ENCODE measurements around the gene TACR1.

Gene TACR1

GRCh38 chr2:75211266-75211770 lies 12.0 kb upstream of the TACR1 start:
- TF ChIP-seq CTCF (conservative IDR thresholded peaks at IDR 0.05; ENCODE audit: control insufficient read depth, insufficient read depth, low read depth, low read length): no peak
- no peak for DNase-seq (ENCODE audit: low read depth)
- no peak overlapping the region for H3K4me3 ChIP-seq (ENCODE audit: control insufficient read depth, low read depth, low read length)

GRCh38 chr2:75210409-75210808 lies 11.1 kb upstream of the TACR1 start:
- no peak for TF ChIP-seq CTCF (conservative IDR thresholded peaks at IDR 0.05; ENCODE audit: control insufficient read depth, insufficient read depth, low read depth, low read length)
- no peak for DNase-seq (ENCODE audit: low read depth)
- no peak overlapping the region for H3K4me3 ChIP-seq (ENCODE audit: control insufficient read depth, low read depth, low read length)

DNA sequence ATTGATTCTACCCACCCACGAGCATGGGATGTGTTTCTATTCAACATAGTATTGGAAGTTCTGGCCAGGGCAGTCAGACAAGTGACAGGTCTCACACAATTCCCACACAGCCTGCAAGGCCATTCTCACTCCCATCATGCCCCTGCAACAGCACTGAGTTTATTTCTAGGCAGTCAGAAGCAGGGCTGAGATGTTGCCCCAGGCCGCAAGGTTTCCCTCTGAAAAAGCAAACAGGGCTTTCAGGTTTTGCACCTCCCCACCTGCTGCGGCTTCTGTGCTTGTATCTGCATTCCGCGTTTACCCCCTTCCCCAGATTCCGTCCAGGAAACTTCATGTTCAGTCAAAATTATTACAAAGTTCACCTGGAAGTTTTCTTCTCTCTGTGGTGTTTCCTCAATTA lies 9.4 kb upstream of the TACR1 start:
- H3K4me3 ChIP-seq (ENCODE audit: control insufficient read depth, low read depth, low read length): no peak overlapping the region
- no peak for DNase-seq (ENCODE audit: low read depth)
- no peak for TF ChIP-seq CTCF (conservative IDR thresholded peaks at IDR 0.05; ENCODE audit: control insufficient read depth, insufficient read depth, low read depth, low read length)

GRCh38 chr2:75204833-75205232 lies 5.5 kb upstream of the TACR1 start:
- H3K4me3 ChIP-seq (ENCODE audit: control insufficient read depth, low read depth, low read length): no peak overlapping the region
- no peak for DNase-seq (ENCODE audit: low read depth)
- TF ChIP-seq CTCF (conservative IDR thresholded peaks at IDR 0.05; ENCODE audit: control insufficient read depth, insufficient read depth, low read depth, low read length): no peak

DNA sequence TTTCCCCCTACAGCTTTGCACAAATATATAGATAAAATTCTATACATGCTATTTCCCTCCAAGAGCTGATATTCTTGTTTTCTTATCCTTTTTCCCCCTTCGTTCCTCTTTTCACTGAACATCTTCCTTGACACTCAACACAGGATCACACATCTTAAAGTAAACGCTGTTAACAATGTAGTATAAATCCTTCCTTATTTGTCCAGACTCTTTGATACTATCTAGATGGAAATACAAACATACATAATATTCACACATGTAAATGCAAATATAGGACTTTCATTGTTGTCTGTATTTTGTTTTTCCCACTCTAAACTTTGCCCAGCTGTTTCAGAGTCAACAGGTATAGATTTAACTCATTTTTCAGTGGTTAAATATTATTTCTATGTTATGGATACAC lies 3.0 kb upstream of the TACR1 start:
- no peak for TF ChIP-seq CTCF (conservative IDR thresholded peaks at IDR 0.05; ENCODE audit: control insufficient read depth, insufficient read depth, low read depth, low read length)
- DNase-seq (ENCODE audit: low read depth): no peak
- H3K4me3 ChIP-seq (ENCODE audit: control insufficient read depth, low read depth, low read length): no peak overlapping the region

- DNase-seq (ENCODE audit: low read depth): peak; percentile 34
- no peak for TF ChIP-seq CTCF (conservative IDR thresholded peaks at IDR 0.05; ENCODE audit: control insufficient read depth, insufficient read depth, low read depth, low read length)
- peak overlapping the region; percentile 46 for H3K4me3 ChIP-seq (ENCODE audit: control insufficient read depth, low read depth, low read length)
Observed at GRCh38 chr2:75200140-75201096, 1.1 kb upstream of the TACR1 start.
